Omental fat pad (tissue), 4 donors: ENCODE data around the gene CNOT1. TPM values are rescaled to one million over a fixed set of nuclear protein-coding genes. Genes with fewer than 3 reads are reported as not detected.
"Not testable (repeated sequence)": the region's sequence is repeated elsewhere in the genome, so short reads cannot be mapped to it uniquely, and the experiment has no call there.

ENCODE experiments used
- ATAC-seq: fragments of 150-250 bp; one replicate; pipeline ENCODE4 v1.9.1; 2016; ENCODE audit warnings: mild to moderate bottlenecking, moderate library complexity; ENCODE audit not compliant: low FRiP score
- DNase-seq: peaks from one replicate; pipeline ENCODE4 v3.0.0-alpha.2; 2019; ENCODE audit warnings: low spot score
- total RNA-seq, 4 donors: library from RNA; depleted of rRNA; stranded (reverse); fragments of >200 nt; gene quantifications; one replicate each; pipeline ENCODE4 v1.1.0, GENCODE V29; 2016
- TF ChIP-seq, protein P1 (sequence below), 3 donors: fragments of 450-650 bp; IDR thresholded peaks; one replicate each; pipeline ENCODE4 v1.5.1; 2016 to 2017; ENCODE audit warnings: antibody characterized with exemption in 3 of 3, mild to moderate bottlenecking in 3 of 3, moderate library complexity in 2 of 3

CNOT1 gene
- total RNA-seq, 4 donors from 2014 or later: 85.4 to 132 (median 103) TPM

DNA sequence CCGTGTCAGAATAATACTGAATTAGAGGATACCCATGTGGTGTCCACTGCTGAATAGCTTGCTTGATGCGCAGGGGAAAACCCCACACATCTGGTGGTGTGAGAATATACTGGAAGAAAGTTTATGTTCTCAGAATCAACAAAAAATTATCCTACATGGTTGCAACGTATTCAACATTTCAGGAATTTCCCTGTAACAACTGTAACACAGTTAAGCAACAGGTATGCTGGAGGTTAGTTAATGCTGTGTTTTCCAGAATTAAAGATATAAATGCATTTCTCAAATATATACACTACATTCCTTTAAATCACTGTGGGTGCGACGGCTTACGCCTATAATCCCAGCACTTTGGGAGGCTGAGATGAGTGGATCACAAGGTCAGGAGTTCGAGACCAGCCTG lies 5.4 kb downstream of the CNOT1 start:
- DNase-seq (no peak), ATAC-seq (no peak)
- TF ChIP-seq, protein P1, sequence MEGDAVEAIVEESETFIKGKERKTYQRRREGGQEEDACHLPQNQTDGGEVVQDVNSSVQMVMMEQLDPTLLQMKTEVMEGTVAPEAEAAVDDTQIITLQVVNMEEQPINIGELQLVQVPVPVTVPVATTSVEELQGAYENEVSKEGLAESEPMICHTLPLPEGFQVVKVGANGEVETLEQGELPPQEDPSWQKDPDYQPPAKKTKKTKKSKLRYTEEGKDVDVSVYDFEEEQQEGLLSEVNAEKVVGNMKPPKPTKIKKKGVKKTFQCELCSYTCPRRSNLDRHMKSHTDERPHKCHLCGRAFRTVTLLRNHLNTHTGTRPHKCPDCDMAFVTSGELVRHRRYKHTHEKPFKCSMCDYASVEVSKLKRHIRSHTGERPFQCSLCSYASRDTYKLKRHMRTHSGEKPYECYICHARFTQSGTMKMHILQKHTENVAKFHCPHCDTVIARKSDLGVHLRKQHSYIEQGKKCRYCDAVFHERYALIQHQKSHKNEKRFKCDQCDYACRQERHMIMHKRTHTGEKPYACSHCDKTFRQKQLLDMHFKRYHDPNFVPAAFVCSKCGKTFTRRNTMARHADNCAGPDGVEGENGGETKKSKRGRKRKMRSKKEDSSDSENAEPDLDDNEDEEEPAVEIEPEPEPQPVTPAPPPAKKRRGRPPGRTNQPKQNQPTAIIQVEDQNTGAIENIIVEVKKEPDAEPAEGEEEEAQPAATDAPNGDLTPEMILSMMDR (IDR thresholded peaks at IDR 0.05): no peak

- TF ChIP-seq, protein P1 (IDR thresholded peaks at IDR 0.05): no peak
- ATAC-seq (no peak), DNase-seq (no peak)
These were observed 9.2 kb downstream of the CNOT1 start for GRCh38 chr16:58620396-58620795.

- TF ChIP-seq, protein P1 (IDR thresholded peaks at IDR 0.05): no peak
- no peak for ATAC-seq
These were observed 14.3 kb downstream of the CNOT1 start for GRCh38 chr16:58615280-58615679.

GRCh38 chr16:58614860-58615259 lies 14.8 kb downstream of the CNOT1 start:
- no peak for DNase-seq

More at GRCh38 chr16:58615280-58615679, 14.3 kb downstream of the CNOT1 start:
- no peak for DNase-seq

DNA sequence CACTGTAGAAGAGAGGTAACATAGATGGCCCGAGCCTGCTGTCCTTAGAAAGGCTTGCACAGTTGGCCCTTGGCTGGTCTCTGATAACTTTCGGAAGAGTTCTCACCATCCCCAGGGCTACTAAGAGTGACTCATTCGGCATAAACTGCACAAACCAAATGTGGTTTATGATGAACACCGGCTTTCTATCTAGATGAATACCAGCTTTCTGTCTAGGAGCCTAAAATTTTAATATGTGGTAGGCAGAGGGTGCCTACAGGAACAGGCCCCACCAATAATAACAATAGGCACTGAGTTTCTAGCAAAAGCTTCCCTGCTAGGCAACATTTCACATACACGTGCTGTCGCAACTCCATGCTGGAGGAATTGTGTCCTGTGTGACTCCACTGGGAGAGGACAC lies 15.4 kb downstream of the CNOT1 start:
- ATAC-seq: no peak
- DNase-seq: no peak
- TF ChIP-seq, protein P1 (IDR thresholded peaks at IDR 0.05): no peak

More at GRCh38 chr16:58614860-58615259, 14.8 kb downstream of the CNOT1 start:
- ATAC-seq: no peak
- TF ChIP-seq, protein P1 (IDR thresholded peaks at IDR 0.05): no peak

DNA sequence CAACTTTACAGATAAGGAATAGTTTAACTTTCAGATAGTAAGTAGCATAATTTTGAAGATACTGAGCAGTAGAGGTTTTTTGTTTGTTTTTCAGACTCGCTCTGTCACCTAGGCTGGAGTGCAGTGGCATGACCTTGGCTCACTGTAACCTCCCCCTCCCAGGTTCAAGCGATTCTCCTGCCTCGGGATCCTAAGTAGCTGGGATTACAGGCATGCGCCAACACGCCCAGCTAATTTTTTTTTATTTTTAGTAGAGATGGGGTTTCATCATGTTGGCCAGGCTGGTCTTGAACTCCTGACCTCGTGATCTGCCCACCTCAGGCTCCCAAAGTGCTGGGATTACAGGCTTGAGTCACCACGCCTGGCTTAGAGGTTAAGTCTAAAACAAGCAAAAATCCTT lies 16.7 kb downstream of the CNOT1 start:
- not testable (repeated sequence) for DNase-seq, ATAC-seq

DNA sequence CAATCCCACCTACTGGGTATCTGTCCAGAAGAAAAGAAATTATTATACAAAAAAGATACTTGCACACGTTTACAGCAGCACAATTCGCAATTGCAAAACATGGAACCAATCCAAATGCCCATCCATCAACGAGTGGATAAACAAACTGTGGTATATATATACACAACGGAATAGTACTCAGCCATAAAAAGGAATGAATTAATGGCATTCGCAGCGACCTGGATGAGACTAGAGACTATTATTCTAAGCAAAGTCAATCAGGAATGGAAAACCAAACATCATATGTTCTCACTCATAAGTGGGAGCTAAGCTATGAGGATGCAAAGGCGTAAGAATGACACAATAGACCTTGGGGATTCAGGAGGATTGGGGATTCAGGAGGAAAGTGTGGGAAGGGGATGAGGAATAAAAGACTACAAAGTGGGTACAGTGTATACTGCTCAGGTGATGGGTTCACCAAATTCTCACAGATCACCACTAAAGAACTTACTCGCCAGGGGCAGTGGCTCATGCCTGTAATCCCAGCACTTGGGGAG lies 21.0 kb downstream of the CNOT1 start:
- TF ChIP-seq, protein P1 (IDR thresholded peaks at IDR 0.05): no peak
- no peak for ATAC-seq
- DNase-seq: no peak
